Hematopoietic multipotent progenitor cell treated with erythropoietin and hydrocortisone succinate and interleukin-3 and kit ligand, for 17 days (in vitro differentiated cells): Measurements from ENCODE around the gene LCN15.
"Not testable (repeated sequence)": the region's sequence is repeated elsewhere in the genome, so short reads cannot be mapped to it uniquely, and the experiment has no call there.

Experiments
- DNase-seq: peaks from one replicate; pipeline ENCODE4 v3.0.0-alpha.2; 2015; ENCODE audit warnings: low spot score

Gene LCN15

GRCh38 chr9:136722093-136722968, 42.0 kb downstream of the LCN15 start:
- DNase-seq, result no peak

GRCh38 chr9:136721339-136722092, 42.8 kb downstream of the LCN15 start:
- DNase-seq, result no peak

- DNase-seq, result no peak
These were observed 43.4 kb downstream of the LCN15 start for GRCh38 chr9:136720898-136721338.

- DNase-seq, result no peak
These were observed 43.9 kb downstream of the LCN15 start for GRCh38 chr9:136720251-136720897.

- no peak for DNase-seq
These were observed 45.0 kb downstream of the LCN15 start for GRCh38 chr9:136719195-136719880.

GRCh38 chr9:136718345-136719194, 45.7 kb downstream of the LCN15 start:
- no peak for DNase-seq

- no peak for DNase-seq
These were observed 46.9 kb downstream of the LCN15 start for GRCh38 chr9:136717399-136717798.

GRCh38 chr9:136714893-136715274, 49.4 kb downstream of the LCN15 start:
- no peak for DNase-seq

- no peak for DNase-seq
These were observed 50.0 kb downstream of the LCN15 start for GRCh38 chr9:136714096-136714892.

GRCh38 chr9:136713550-136713949, 50.8 kb downstream of the LCN15 start:
- DNase-seq, result no peak

- DNase-seq, result no peak
These were observed 51.4 kb downstream of the LCN15 start for GRCh38 chr9:136712690-136713544.

GRCh38 chr9:136711751-136712689, 52.3 kb downstream of the LCN15 start, which contains the start of gene DIPK1B:
Gene DIPK1B, plus strand, starts transcription at chr9:136712572. Its CDS starts 94 bp downstream, at chr9:136712666.
- DNase-seq, result no peak

- DNase-seq, result not testable (repeated sequence)
These were observed 53.1 kb downstream of the LCN15 start for GRCh38 chr9:136711219-136711648.

- DNase-seq, result no peak
These were observed 53.8 kb downstream of the LCN15 start for GRCh38 chr9:136710543-136710942.
